HG02840 (cell line): ENCODE results near the gene ACTR3C.
"Not testable (repeated sequence)": the region's sequence is repeated elsewhere in the genome, so short reads cannot be mapped to it uniquely, and the experiment has no call there.

ENCODE experiments used
- ATAC-seq: cut with Tn5 transposase; IDR thresholded peaks from one replicate; pipeline ENCODE4 v1.9.1; 2021; ENCODE audit warnings: mild to moderate bottlenecking, moderate library complexity, moderate number of reproducible peaks; ENCODE audit not compliant: unreplicated experiment, low FRiP score

Gene ACTR3C

DNA sequence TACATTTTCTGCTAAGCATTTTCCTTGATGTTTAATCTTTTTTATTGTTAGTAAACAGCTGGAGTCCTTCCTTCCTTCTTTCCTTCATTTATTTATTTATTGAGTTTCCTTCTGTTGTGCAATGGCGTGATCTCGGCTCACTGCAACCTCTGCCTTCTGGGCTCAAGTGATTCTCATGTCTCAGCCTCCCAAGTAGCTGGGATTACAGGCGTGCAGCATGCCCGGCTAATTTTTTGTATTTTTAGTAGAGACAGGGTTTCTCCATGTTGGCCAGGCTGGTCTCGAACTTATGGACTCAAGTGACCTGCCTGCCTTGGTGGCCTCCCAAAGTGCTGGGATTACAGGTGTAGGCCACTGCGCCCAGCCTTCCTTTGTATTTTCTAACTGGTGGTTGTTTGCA, 6.4 kb downstream of the ACTR3C start:
- not testable (repeated sequence) for ATAC-seq

DNA sequence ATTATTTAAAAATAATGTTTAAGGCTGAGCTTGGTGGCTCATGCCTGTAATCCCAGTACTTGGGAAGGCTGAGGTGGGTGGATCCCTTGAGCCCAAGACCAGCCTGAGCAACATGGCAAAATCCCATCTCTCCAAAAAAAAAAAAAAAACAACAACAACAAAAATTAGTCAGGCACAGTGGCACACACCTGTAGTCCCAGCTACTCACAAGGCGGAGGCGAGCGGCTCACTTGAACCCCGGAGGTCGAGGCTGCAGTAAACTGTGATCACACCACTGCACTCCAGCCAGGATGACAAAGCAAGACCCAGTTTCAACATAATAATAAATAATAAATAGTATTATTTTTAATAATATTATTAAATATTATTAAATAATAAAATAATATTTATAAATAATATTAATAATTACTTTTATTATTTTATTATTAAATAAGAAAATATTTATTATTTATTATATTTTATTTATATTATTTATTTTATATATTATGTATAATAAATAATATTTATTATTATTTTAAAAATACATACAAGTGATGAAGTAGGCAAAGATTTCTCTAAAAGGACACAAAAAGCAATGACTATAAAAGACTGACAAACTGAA, 8.6 kb downstream of the ACTR3C start:
- ATAC-seq = no peak

DNA sequence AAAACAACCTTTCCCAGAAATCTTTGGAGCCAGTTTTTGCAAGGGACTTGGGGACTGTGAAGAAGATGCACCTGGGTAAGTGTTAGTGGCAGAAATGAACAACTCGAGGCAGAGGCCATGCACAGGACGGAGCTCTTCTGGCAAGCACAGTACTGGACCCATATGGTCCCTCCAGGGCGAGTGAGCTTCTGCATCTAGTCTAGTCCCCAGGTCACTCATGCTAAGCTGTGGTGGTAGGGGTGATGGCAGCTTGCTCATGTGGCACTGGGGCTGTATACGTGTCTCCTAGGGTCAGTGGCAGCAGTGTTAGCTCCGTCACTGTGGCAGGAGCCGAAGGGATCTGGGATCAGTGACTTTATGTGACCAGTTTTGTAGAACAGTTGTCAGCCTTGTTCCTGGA, 9.5 kb downstream of the ACTR3C start:
- ATAC-seq = no peak

DNA sequence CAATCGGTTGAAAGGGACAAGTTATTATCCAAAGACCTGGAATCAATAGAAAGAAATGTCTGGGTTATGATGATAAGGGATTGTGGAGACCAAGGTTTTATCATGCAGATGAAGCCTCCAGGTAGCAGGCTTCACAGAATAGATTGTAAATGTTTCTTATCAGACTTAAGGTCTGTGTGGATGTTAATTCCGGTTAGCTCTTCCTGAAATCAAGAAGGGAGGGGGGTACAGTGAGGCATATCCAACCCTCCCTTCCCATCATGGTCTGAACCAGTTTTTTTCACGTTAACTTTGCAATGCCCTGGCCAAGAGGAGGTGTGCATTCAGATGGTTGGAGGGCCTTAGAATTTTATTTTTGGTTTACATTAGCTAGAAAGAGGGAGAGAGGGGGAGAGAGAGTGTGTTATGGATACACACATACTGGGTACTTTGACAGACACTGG, 10.0 kb downstream of the ACTR3C start:
- ATAC-seq = no peak

DNA sequence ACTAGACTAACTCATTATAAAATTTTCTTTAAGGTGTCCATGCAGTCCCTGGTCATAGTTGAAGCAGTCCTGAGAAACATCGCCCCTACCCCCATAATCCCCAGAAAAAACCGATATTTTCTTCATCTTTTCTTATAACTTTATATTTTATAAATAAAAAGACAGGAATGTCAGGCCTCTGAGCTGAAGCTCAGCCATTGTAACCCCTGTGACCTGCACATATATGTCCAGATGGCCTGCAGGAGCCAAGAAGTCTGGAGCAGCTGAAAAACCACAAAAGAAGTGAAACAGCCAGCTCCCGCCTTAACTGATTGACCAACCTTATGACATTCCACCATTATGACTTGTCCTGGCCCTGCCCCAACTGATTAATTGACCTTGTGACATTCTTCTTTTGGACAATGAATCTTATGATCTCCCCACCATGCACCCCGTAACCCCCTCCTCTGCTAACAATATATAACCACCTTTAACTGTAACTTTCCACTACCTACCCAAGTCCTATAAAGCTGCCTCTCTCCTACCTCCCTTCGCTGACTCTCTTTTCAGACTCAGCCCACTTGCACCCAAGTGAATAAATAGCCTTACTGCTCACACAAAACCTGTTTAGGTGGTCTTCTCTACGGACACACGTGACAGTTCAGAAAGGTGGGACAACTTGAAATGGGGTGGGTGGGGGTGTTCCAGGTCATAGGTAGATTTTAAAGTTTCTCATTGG, 10.5 kb downstream of the ACTR3C start:
- not testable (repeated sequence) for ATAC-seq

DNA sequence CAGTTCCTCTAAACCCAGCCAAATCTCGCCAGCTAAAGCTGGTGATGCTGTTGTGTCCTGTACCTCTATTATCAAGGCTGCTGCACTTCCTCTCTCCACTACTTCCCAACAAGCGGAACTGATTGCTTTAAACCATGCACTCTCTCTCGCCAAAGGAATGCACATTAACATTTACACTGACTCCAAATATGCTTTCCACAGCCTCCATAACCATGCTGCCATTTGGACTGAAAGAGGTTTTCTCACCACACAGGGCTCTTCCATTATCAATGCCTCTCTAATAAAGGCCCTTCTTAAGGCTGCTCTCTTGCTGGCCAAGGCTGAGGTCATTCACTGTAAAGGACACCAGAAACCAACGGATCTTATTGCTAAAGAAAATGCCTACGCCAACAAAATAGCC, 11.6 kb downstream of the ACTR3C start:
- no peak for ATAC-seq

DNA sequence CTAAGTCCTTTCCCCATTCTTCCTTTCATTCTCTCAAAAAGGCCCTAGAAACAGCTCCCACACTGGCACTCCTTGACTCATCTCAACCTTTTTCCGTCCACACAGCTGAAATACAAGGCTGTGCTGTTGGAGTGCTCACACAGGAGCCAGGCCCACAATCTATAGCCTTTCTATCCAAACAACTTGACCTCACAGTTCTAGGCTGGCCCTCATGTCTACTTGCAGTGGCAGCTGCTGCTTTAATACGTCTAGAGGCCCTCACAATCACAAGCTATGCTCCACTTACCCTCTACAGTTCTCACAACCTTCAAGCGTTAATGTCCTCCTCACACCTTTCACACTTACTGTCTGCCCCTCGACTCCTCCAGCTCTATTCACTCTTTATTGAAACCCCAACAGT, 12.2 kb downstream of the ACTR3C start:
- ATAC-seq = no peak

DNA sequence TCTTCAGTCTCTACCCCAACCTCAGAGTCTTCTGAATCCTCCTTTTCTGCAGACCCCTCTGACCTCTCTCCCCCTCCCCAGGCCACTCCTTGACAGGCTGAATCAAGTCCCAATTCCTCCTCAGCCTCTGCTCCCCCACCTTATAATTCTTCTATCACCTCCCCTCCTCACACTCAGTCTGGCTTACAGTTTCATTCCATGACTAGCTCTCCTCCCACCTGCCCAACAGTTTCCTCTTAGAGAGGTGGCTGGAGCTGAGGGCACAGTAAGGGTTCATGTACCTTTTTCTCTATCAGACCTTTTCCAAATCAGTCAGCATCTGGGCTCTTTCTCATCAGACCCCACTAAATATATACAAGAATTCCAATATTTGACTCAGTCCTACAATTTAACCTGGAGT, 14.8 kb downstream of the ACTR3C start:
- ATAC-seq = no peak

DNA sequence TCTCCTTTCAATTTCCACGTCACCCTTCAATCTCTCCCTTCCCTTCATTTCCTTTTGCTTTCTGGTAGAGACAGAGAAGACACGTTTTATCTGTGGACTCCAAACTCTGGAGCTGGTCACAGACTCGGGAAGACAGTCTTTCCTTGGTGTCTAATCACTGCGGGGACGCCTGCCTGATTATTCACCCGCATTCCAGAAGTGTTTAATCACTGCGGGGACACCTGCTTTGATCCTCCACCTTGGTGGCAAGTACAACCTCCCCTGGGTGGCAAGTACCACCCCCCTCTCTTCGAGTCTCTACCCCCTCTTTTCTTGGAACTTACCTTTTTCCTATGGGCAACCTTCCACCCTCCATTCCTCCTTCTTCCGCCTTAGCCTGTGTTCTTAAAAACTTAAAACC, 15.4 kb downstream of the ACTR3C start:
- no peak for ATAC-seq

DNA sequence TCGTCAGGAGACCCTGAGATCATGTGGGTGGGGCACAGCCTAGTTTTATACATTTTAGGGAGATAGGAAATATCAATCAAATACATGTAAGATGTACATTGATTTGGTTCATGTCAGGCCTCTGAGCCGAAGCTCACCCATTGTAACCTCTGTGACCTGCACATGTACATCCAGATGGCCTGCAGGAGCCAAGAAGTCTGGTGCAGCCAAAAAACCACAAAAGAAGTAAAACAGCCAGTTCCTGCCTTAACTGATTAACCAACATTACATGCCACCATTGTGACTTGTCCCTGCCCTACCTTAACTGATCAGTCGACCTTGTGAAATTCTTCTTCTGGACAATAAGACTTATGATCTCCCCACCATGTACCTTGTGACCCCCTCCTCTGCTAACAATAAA, 16.2 kb downstream of the ACTR3C start:
- ATAC-seq = no peak

DNA sequence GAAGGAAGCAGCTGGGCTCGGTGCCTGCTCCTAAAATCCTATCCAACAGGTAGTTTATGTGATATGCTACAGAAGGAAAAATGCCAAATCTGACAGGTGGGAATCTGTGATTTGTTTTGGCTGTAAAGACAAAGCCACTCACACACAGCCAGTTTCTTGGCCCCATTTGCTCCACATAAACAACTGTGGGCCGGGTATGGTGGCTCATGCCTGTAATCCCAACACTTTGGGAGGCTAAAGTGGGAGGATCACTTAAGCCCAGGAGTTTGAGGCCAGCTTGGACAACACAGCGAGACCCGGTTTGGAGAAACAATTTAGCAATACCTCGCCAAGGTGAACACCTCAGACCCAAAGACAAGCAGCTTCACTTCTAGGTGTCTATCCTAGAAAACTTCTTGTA, 17.0 kb downstream of the ACTR3C start:
- ATAC-seq = not testable (repeated sequence)

DNA sequence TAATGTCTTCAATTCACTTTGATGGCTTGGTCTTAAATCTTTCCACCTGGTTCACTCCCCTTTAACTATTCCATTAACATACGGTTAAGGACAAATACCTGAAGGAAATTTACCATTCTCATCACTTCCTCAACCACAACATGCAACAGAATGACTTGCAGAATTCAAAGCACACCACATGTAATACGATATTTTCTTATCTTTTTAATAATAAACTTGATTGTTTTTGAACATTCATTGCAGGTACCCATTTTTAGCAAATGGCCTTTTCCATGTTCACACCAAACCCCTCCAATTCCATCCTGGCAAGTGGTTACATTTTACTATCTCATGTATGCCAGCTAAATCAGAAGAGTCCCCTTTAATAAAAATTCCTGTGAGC, 17.5 kb downstream of the ACTR3C start:
- not testable (repeated sequence) for ATAC-seq

DNA sequence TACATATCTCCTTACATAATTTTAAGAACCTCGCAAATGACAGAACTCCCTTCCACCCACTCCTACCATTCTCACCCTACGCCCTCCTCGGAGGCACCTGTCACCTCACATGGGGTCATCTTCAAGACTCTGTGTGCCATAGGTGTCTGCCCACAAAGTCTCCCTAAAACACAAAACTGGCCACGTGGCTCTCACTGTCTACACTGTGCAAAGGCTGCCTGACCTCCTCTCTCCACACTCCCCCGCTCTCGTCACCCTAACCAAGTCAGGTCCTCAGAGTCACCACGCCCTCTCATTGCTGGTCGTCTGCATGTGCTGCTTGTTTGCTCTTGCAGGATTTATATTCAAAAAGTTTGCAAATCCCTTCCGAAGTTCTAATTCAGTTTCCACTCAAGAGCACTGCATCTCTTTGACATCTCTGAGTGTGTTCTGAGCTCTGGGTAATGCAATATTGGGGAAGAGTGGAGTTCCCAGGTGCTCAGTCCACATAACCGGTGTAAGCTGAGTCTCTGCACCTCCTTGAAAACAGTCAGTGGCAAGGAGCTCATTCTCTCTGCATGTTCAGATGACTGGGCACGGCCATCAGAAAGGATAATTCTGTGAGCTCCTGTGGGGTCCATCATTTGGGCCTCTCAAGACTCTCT, 18.0 kb downstream of the ACTR3C start:
- not testable (repeated sequence) for ATAC-seq

DNA sequence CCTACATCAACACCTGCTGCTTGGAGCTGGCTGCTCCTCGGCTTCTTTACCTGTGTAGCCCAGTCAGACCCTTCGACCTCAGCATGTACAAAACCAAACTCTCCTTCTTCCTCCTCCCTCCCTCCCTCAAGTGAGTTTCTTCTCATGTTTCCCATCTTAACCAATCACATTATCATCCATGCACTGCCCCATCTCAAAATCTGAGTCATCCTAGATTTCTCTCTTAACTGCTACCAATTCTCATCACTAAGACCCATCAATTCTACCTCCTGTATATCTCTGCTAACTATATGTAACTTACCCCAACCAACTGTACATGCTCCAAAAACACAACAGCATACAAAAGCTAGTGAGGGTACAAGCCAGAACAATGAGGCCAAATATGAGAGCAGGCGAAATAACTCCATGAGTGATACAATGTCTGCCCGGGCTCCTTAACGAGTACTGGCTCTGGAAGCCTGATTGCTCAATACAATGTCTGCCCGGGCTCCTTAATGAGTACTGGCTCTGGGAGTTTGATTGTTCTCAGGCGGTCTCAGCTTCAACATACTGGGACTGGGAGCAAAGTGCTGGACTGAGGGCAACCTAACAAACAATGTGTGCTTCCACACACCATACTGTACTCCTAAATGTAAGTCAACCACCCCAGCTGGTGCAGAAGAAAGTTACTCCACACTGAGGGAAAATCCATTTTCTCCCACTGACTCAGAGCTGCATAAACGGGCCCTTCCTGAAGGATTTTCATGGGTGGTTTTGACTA, 18.7 kb downstream of the ACTR3C start:
- not testable (repeated sequence) for ATAC-seq

DNA sequence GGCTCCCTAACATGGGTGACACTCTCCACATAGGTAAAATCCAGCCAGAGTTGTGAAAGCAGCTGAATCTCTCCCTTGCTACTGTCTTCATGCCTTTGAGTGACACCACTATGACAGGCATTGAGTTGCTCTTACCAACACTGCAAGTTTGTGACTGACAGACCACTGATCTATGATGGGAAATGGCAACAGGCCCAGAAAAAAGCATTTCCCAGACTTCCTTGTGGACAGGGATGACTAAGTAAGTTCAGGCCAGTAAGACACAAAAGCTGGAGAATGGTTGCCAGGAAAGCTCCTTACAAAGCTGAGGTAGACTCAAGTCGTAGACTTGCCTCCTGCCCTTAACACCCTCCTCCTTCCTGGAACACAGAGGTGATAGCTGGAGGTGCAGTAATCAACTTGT, 20.4 kb downstream of the ACTR3C start:
- not testable (repeated sequence) for ATAC-seq

DNA sequence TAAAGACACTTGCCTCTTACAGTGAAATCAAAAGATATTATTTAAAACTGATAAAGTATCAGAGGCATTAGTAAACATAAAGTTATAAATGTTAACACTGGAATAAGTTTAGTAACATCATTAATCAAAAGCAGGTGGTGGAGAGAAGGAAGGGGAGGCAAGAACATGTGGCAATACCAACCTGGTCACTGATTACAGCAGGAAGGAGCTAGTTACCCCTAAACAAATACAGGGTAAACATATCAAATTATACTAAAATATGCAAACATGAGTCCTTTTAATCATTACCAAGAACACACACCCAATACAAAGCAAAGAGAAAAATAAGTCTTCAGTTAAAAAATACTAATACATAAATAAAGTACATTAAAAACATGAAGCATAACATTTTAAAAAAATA, 25.4 kb downstream of the ACTR3C start:
- not testable (repeated sequence) for ATAC-seq

DNA sequence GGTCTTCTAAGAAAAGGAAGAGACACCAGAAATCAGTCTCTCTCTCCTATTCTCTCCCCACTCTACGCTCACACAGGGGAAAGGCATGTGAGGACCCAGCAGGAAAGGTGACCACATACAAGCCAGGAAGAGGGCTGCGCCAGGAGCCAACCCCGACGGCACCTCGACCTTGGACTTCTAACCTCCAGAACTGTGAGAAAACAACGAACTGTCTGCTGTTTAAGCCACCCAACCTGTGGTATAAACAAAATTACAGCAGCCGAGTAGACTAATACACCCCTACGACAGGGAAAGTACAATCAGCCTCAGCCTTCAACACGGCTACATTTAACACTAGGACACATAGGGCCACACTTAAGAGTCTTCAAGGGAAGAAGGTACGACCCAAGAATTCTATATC, 26.5 kb downstream of the ACTR3C start:
- not testable (repeated sequence) for ATAC-seq

DNA sequence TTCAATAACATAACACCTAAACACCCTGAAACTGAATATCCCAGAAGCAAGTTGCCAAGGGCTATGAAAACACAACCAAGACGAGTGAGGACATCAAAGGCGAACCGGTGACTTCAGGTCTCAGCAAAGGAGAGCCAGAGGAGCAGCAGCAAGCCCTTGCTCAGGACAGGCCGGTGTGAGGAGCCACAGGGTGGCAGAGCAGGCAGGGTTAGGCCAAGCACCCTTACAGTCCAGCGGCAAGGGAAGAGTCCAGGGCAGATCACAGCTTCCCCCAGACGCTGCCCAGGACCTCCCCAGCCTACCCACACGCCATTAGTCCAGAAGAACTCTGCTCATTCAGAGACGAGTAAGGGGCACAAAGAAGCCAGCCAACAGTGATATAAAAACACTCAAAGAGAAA, 27.7 kb downstream of the ACTR3C start:
- ATAC-seq = not testable (repeated sequence)

DNA sequence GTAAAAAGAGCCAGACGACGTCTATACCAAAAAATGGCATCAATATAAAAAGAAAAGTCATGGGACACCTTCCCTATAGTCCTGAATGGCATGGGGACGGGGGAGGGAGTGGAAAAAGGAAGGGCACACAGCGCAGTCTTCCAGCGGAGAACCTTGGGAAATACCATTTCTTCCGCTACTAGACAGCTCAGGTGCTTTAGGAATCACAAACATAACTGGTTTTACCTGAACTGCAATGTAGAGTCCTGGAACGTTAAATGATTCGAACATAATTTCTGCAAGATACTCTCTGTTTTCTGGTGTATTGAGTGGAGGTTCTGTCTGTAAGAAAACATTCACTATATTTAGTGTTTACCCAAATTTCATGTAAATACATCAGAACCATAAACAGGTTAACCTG, 28.3 kb downstream of the ACTR3C start:
- ATAC-seq = not testable (repeated sequence)

DNA sequence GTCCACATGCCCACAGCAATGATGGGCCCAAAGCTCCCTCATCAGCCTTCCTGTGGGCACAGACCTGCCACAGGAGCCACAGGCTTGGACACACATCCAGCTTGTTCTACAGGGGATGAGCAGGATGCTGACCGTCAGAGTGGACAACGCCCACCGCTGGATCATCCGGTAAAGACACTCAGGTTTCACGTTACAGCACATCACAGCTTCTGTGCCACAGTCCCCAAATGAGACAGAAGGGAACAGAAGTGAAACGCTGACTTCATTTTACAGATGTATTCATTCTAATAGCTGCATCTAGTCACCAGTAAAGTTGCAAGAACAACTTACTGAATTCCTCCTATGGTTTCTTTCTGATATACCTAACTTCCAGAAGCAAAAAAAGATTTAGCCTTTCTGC, 33.0 kb downstream of the ACTR3C start:
- not testable (repeated sequence) for ATAC-seq

DNA sequence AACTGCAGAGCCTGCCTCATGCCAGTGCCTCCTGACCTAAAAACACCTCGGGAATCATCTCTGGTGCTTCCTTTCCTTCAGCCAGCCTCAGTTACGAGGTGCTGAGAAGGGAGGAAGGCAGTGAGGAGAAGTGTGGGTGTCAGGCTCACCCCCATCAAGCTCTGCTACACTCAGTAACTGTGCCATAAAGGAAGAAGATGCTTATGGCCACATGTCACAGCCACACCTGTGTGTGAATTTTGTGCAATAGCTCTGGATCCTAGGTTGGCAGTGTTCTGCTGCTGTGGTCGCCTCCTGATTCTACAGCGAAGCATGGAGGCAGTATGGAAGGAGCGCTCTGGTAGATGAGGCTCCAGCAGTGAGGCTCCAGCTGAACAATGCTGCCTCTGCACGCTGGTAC, 34.5 kb downstream of the ACTR3C start:
- ATAC-seq = not testable (repeated sequence)
